BE2C (cell line): ENCODE measurements around the gene OR4X2.

ENCODE experiments used
- DNase-seq: peaks from one replicate; pipeline ENCODE4 v3.0.0-alpha.2; 2020
- H3K27me3 ChIP-seq: fragments of 250-450 bp; sonication (Bioruptor Pico); 2 replicates; pipeline ENCODE4 v1.5.1; 2020; ENCODE audit warnings: mild to moderate bottlenecking
- H3K36me3 ChIP-seq: fragments of 250-450 bp; sonication (Bioruptor Pico); 2 replicates; pipeline ENCODE4 v1.5.1; 2020; ENCODE audit warnings: mild to moderate bottlenecking
- H3K4me1 ChIP-seq: fragments of 250-450 bp; sonication (Bioruptor Pico); 2 replicates; pipeline ENCODE4 v1.5.1; 2020
- H3K4me3 ChIP-seq: 2 replicates; pipeline ENCODE4 v1.5.1; 2011; ENCODE audit warnings: low read depth, low read length
- H3K9me3 ChIP-seq: fragments of 250-450 bp; sonication (Bioruptor Pico); 2 replicates; pipeline ENCODE4 v1.5.1; 2020
- CTCF ChIP-seq: IDR thresholded peaks from 2 replicates; pipeline ENCODE4 v1.5.1; 2012; ENCODE audit warnings: mild to moderate bottlenecking, low read depth, low read length

Gene OR4X2

GRCh38 chr11:48272606-48273005, 27.7 kb downstream of the OR4X2 start:
- no peak for TF ChIP-seq CTCF
- DNase-seq: no peak
- H3K27me3 ChIP-seq: no peaks in the 10 kb centered on the region
- no peak overlapping the region for H3K4me3 ChIP-seq
- no peaks in the 10 kb centered on the region for H3K9me3 ChIP-seq
- H3K4me1 ChIP-seq: no peaks in the 10 kb centered on the region
- H3K36me3 ChIP-seq: no peaks in the 10 kb centered on the region
